Measurements from ENCODE around the gene LMOD1. TPM values are rescaled to one million over a fixed set of nuclear protein-coding genes. Genes with fewer than 3 reads are reported as not detected.

Gene LMOD1
- total RNA-seq, 1 experiment from 2014 or later, result not detected

GRCh38 chr1:201880928-201881571 is 65.3 kb downstream of the LMOD1 start:
- Mint-ChIP-seq H3K27ac (ENCODE audit: unreplicated experiment) (no peak overlapping the region), H3K4me3 (ENCODE audit: low read depth, unreplicated experiment) (no peak overlapping the region), H3K9me3 (ENCODE audit: low read depth, unreplicated experiment) (no peaks in the 10 kb centered on the region), H3K36me3 (ENCODE audit: insufficient read depth, unreplicated experiment) (peaks cover 25% of the 10 kb centered on the region), H3K4me1 (ENCODE audit: low read depth, unreplicated experiment) (peaks cover 19% of the 10 kb centered on the region), H3K27me3 (ENCODE audit: unreplicated experiment) (no peaks in the 10 kb centered on the region)
- no TSS peak for BruUV-seq (replicated peaks)
- TF ChIP-seq CTCF (IDR thresholded peaks at IDR 0.05; ENCODE audit: unreplicated experiment), result no peak
- intact Hi-C loops (cut with micrococcal nuclease; ENCODE audit: unreplicated experiment), result no loop called here
- no peak for DNase-seq
- CTCF ChIA-PET, result interaction anchor here (0.8 kb wide), 1 partner anchor 15 kb away, joined by 3 read pairs; no protein-coding TSS in a partner anchor

- no peaks in the 10 kb centered on the region for H3K9me3 Mint-ChIP-seq (ENCODE audit: low read depth, unreplicated experiment)
Observed at GRCh38 chr1:201877877-201878401, 68.4 kb downstream of the LMOD1 start.

GRCh38 chr1:201876148-201876818 is 70.1 kb downstream of the LMOD1 start:
- no peaks in the 10 kb centered on the region for H3K9me3 Mint-ChIP-seq (ENCODE audit: low read depth, unreplicated experiment)
- H3K36me3 Mint-ChIP-seq (ENCODE audit: insufficient read depth, unreplicated experiment), result peaks cover 49% of the 10 kb centered on the region
- H3K27me3 Mint-ChIP-seq (ENCODE audit: unreplicated experiment), result no peaks in the 10 kb centered on the region
- CTCF ChIA-PET, result no interaction called here
- TF ChIP-seq CTCF (IDR thresholded peaks at IDR 0.05; ENCODE audit: unreplicated experiment), result peak; percentile 38
- no peak overlapping the region for H3K4me3 Mint-ChIP-seq (ENCODE audit: low read depth, unreplicated experiment)
- peak; percentile 33 for DNase-seq
- intact Hi-C loops (cut with micrococcal nuclease; ENCODE audit: unreplicated experiment), result loop anchor here (5.0 kb wide), 1 partner anchor 261 kb away; no protein-coding TSS in a partner anchor
- BruUV-seq (replicated peaks), result no TSS peak
- no peak overlapping the region for H3K27ac Mint-ChIP-seq (ENCODE audit: unreplicated experiment)
- no peaks in the 10 kb centered on the region for H3K4me1 Mint-ChIP-seq (ENCODE audit: low read depth, unreplicated experiment)

More at GRCh38 chr1:201877877-201878401, 68.4 kb downstream of the LMOD1 start:
- Mint-ChIP-seq H3K4me3 (ENCODE audit: low read depth, unreplicated experiment) (no peak overlapping the region), H3K27ac (ENCODE audit: unreplicated experiment) (no peak overlapping the region), H3K27me3 (ENCODE audit: unreplicated experiment) (no peaks in the 10 kb centered on the region), H3K4me1 (ENCODE audit: low read depth, unreplicated experiment) (no peaks in the 10 kb centered on the region), H3K36me3 (ENCODE audit: insufficient read depth, unreplicated experiment) (peaks cover 40% of the 10 kb centered on the region)
- BruUV-seq (replicated peaks), result no TSS peak
- peak; percentile 41 for TF ChIP-seq CTCF (IDR thresholded peaks at IDR 0.05; ENCODE audit: unreplicated experiment)
- intact Hi-C loops (cut with micrococcal nuclease; ENCODE audit: unreplicated experiment), result loop anchor here (1.0 to 5.0 kb wide), 2 partner anchors 94 to 259 kb away; no protein-coding TSS in a partner anchor
- DNase-seq, result peak; percentile 51
- CTCF ChIA-PET, result interaction anchor here (0.6 to 1.2 kb wide), 11 partner anchors 9 to 365 kb away, joined by 3 to 10 read pairs (median 3); partner anchors contain the start of gene IPO9

GRCh38 chr1:201874672-201875071 is 71.7 kb downstream of the LMOD1 start:
- H3K27ac Mint-ChIP-seq (ENCODE audit: unreplicated experiment), result no peak overlapping the region
- H3K4me1 Mint-ChIP-seq (ENCODE audit: low read depth, unreplicated experiment), result no peaks in the 10 kb centered on the region
- DNase-seq, result no peak
- H3K4me3 Mint-ChIP-seq (ENCODE audit: low read depth, unreplicated experiment), result no peak overlapping the region
- BruUV-seq (replicated peaks), result no TSS peak
- H3K9me3 Mint-ChIP-seq (ENCODE audit: low read depth, unreplicated experiment), result no peaks in the 10 kb centered on the region
- intact Hi-C loops (cut with micrococcal nuclease; ENCODE audit: unreplicated experiment), result loop anchor here (5.0 kb wide), 1 partner anchor 263 kb away; no protein-coding TSS in a partner anchor
- CTCF ChIA-PET, result no interaction called here
- no peak for TF ChIP-seq CTCF (IDR thresholded peaks at IDR 0.05; ENCODE audit: unreplicated experiment)
- no peaks in the 10 kb centered on the region for H3K27me3 Mint-ChIP-seq (ENCODE audit: unreplicated experiment)
- peaks cover 63% of the 10 kb centered on the region for H3K36me3 Mint-ChIP-seq (ENCODE audit: insufficient read depth, unreplicated experiment)

All from Calu3 (cell line).